ENCODE measurements around the gene CDK2AP2.
A peak's percentile ranks its signal among the peaks of the same experiment; 100 is the strongest.

Gene CDK2AP2

DNA sequence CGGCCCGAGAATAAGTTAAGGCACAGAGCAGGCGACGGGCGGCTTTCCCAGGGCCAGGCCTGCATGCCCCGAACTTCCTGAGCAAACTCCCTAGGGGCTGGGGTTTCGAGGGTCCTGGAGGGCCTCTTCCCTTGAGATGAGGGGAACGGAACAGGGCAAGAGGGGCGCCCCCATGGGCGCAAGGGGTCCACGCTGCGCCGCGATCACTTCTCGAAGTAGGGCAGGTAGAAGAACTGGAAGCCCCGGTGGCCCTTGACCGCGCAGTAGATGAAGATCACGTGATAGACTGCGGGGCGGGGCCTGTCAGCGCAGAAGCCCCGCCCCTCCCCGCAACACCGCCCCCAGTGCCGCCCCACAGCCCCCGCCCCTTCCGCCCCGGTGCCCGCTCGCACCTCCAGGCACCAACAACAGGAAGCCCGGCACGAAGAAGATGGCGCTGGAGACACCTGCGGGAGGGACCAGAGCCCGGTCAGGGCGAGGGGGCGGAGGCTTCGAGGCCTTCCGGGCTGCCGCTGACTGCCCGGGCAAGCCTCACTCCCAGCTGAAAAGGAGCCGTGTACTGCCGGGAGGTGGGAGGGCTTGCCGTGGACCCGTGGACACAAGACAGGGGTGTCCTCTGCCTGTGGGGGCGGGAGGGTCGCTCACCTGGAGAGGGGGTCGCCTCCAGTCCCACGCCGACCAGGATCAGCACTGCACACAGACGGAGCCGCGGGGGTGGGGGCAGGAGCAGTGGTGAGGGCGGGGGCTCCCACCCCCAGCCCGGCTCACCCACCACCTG is 43.4 kb downstream of the CDK2AP2 start:
- DNase-seq = peak; percentile 91 to 92

DNA sequence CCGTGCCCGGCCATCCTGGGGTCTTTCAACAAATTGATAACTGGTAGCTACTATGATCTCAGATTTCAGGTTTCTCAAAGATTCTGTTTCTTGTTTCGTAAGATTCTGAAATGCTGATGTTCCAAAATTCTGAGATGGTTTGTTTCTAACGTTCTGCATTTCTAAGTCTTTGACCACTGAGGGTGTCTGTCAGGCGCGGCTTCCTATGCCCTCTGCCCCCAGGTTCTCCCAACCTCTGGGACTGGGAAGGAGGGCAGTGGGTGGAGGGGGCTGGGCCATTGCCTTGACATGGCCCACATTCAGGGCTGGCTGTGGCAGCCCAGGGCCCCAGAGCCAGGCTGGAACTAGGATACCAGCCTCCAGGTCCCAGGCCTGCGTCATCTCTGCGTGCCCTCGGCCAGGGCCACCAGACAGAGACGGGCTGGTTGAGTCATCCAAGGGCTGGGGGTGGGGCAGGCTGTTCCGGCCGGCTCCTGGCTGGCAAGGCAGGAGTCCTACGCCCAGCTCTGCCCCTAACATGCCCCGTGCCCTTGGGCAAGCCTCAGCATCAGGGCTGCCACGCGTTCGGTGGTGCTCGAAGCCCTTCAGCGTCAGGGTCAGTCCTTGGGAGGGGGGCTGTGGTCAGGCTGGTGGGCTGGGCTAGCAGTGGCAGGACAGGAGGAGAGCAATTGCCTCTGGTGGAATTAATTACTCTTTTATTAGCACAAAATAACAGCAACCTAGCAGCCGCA is 44.1 kb downstream of the CDK2AP2 start:
- DNase-seq = no peak

DNA sequence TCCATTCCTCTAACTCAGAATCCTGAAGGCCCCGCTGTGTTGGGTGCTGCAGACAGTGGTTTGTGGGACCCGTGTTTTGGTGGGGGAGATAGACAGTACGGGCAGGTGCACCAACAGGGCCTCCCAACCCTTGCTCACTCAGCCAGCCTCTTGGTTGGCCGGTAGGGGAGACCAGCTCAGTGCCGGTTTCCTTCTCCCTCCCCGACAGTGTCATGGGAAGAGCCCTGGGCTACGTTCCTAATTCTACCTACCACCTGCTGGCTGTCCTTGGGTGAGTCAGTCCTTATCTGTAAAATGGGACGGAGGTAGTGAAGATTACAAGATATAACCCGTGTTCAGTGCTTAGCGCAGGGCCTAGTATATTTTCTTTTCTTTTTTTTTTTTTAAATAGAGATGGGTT is 44.8 kb downstream of the CDK2AP2 start:
- no peak for DNase-seq

DNA sequence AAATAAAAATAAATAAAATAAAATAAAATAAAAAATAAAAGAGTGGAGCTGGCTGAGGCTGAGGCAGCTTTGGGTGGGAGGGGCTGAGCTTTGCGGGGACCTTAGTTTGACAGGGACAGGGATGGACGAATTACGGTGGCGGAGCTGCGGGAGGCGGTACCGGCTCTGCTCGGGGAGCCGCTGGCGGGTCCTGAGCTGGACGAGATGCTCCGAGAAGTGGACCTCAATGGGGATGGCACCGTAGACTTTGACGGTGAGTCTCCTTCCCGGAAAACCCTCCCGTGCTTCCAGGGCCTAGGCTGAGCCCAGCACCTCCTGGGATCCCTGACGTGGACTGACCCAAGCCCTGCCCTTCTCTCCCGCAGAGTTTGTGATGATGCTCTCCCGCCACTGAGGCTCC is 49.7 kb downstream of the CDK2AP2 start:
- DNase-seq = no peak

DNA sequence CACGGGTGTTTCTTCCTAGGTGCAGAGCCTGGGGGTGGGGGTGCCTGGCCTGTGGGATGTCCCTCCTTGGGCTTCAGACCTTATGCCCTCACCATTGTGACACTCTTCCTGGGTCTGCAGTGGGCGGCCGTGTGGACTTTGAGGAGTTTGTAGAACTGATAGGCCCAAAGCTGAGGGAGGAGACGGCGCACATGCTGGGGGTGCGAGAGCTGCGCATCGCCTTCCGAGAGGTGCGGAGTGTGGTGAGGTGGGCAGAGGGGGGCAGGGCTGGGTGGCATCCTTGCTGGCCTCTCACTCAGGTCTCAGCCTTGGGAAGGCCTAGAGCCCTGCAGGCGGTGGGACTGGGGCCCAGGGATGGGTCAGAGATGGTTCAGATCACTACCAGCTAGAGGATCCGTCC is 50.5 kb downstream of the CDK2AP2 start:
- no peak for DNase-seq
